ENCODE results near the gene PRRT3. TPM values are rescaled to one million over a fixed set of nuclear protein-coding genes. Genes with fewer than 3 reads are reported as not detected.

The PRRT3 gene
- total and polyA plus RNA-seq, 2 donors (not counting 1 experiment from before 2014, with no cell fraction given) = 3.1 to 3.8 TPM

Other genes starting within 250 kb of the PRRT3 start
- gene CPNE9, start 248.6 kb downstream of the PRRT3 start, total RNA-seq = under 0.01 TPM in 1 of 2 replicates, not detected in the other
- gene CPNE9, start 248.6 kb downstream of the PRRT3 start, polyA plus RNA-seq = not detected in 2 replicates
- 12.2 and 12.3 TPM in 2 replicates for gene BRPF1, start 220.7 kb downstream of the PRRT3 start, total RNA-seq
- 4.1 and 7.1 TPM in 2 replicates for gene BRPF1, start 220.7 kb downstream of the PRRT3 start, polyA plus RNA-seq
- gene OGG1, start 202.5 kb downstream of the PRRT3 start, total RNA-seq = 23.6 and 24.4 TPM in 2 replicates
- 20.1 and 22.2 TPM in 2 replicates for gene OGG1, start 202.5 kb downstream of the PRRT3 start, polyA plus RNA-seq
- 55.2 and 64.2 TPM in 2 replicates for gene CAMK1, start 182.5 kb downstream of the PRRT3 start, total RNA-seq
- gene CAMK1, start 182.5 kb downstream of the PRRT3 start, polyA plus RNA-seq = 27.7 and 37.0 TPM in 2 replicates
- 69.3 and 87.9 TPM in 2 replicates for gene TADA3, start 159.9 kb downstream of the PRRT3 start, total RNA-seq
- 51.2 and 64.5 TPM in 2 replicates for gene TADA3, start 159.9 kb downstream of the PRRT3 start, polyA plus RNA-seq
- gene ARPC4, start 159.3 kb downstream of the PRRT3 start, total RNA-seq = 167 and 174 TPM in 2 replicates
- gene ARPC4, start 159.3 kb downstream of the PRRT3 start, polyA plus RNA-seq = 307 and 350 TPM in 2 replicates
- gene TTLL3, start 142.1 kb downstream of the PRRT3 start, total RNA-seq = 10.0 and 14.9 TPM in 2 replicates
- 11.3 and 16.1 TPM in 2 replicates for gene TTLL3, start 142.1 kb downstream of the PRRT3 start, polyA plus RNA-seq
- 16.2 and 22.1 TPM in 2 replicates for gene RPUSD3, start 108.4 kb downstream of the PRRT3 start, total RNA-seq
- gene RPUSD3, start 108.4 kb downstream of the PRRT3 start, polyA plus RNA-seq = 17.3 and 29.9 TPM in 2 replicates
- gene CIDEC, start 72.2 kb downstream of the PRRT3 start, total RNA-seq = 0.17 TPM in 1 of 2 replicates, not detected in the other
- 0.08 TPM in 1 of 2 replicates, not detected in the other for gene CIDEC, start 72.2 kb downstream of the PRRT3 start, polyA plus RNA-seq
- 30.6 and 33.9 TPM in 2 replicates for gene JAGN1, start 61.8 kb downstream of the PRRT3 start, total RNA-seq
- 36.6 and 44.9 TPM in 2 replicates for gene JAGN1, start 61.8 kb downstream of the PRRT3 start, polyA plus RNA-seq
- 0.26 and 0.99 TPM in 2 replicates for gene IL17RE, start 49.6 kb downstream of the PRRT3 start, total RNA-seq
- gene IL17RE, start 49.6 kb downstream of the PRRT3 start, polyA plus RNA-seq = 1.9 and 2.6 TPM in 2 replicates
- gene IL17RC, start 35.3 kb downstream of the PRRT3 start, total RNA-seq = 17.5 and 21.3 TPM in 2 replicates
- 14.5 and 17.1 TPM in 2 replicates for gene IL17RC, start 35.3 kb downstream of the PRRT3 start, polyA plus RNA-seq
- gene CRELD1, start 18.6 kb downstream of the PRRT3 start, total RNA-seq = 15.7 and 50.2 TPM in 2 replicates
- gene CRELD1, start 18.6 kb downstream of the PRRT3 start, polyA plus RNA-seq = 23.8 and 24.2 TPM in 2 replicates
- gene EMC3, start 34.4 kb upstream of the PRRT3 start, total RNA-seq = 63.6 and 63.9 TPM in 2 replicates
- 139 and 149 TPM in 2 replicates for gene EMC3, start 34.4 kb upstream of the PRRT3 start, polyA plus RNA-seq
- 2.1 and 7.1 TPM in 2 replicates for gene FANCD2, start 74.0 kb upstream of the PRRT3 start, total RNA-seq
- 9.7 and 25.5 TPM in 2 replicates for gene FANCD2, start 74.0 kb upstream of the PRRT3 start, polyA plus RNA-seq
- not detected in 2 replicates for gene FANCD2OS, start 155.8 kb upstream of the PRRT3 start, total RNA-seq
- gene FANCD2OS, start 155.8 kb upstream of the PRRT3 start, polyA plus RNA-seq = not detected in 2 replicates
- gene BRK1, start 163.3 kb upstream of the PRRT3 start, total RNA-seq = 112 and 114 TPM in 2 replicates
- 303 and 326 TPM in 2 replicates for gene BRK1, start 163.3 kb upstream of the PRRT3 start, polyA plus RNA-seq
- 36.7 and 39.3 TPM in 2 replicates for gene VHL, start 189.4 kb upstream of the PRRT3 start, total RNA-seq
- 13.3 and 13.8 TPM in 2 replicates for gene VHL, start 189.4 kb upstream of the PRRT3 start, polyA plus RNA-seq
- gene IRAK2, start 212.5 kb upstream of the PRRT3 start, total RNA-seq = 4.4 and 6.6 TPM in 2 replicates
- gene IRAK2, start 212.5 kb upstream of the PRRT3 start, polyA plus RNA-seq = 1.5 and 3.6 TPM in 2 replicates

Measured in fibroblast of lung (primary cell).